Lower leg skin (tissue), 3 donors: Measurements from ENCODE around the gene SCRT2.

Experiments
- CTCF ChIP-seq, 3 donors: fragments of 450-650 bp; IDR thresholded peaks; one replicate each; pipeline ENCODE4 v1.5.1; 2016; ENCODE audit warnings: antibody characterized with exemption in 3 of 3, mild to moderate bottlenecking in 3 of 3, moderate library complexity in 2 of 3
- POLR2A ChIP-seq, 2 donors: fragments of 450-650 bp; IDR thresholded peaks; one replicate each; pipeline ENCODE4 v1.6.1; 2016 to 2017; ENCODE audit warnings: antibody characterized with exemption in 2 of 2, mild to moderate bottlenecking in 1 of 2, moderate library complexity in 1 of 2

GRCh38 chr20:689348-689747, 13.7 kb upstream of the SCRT2 start:
- TF ChIP-seq CTCF (IDR thresholded peaks at IDR 0.05) (no peak), POLR2A (IDR thresholded peaks at IDR 0.05) (no peak)
